ENCODE data around the gene JSRP1.

Gene JSRP1

DNA sequence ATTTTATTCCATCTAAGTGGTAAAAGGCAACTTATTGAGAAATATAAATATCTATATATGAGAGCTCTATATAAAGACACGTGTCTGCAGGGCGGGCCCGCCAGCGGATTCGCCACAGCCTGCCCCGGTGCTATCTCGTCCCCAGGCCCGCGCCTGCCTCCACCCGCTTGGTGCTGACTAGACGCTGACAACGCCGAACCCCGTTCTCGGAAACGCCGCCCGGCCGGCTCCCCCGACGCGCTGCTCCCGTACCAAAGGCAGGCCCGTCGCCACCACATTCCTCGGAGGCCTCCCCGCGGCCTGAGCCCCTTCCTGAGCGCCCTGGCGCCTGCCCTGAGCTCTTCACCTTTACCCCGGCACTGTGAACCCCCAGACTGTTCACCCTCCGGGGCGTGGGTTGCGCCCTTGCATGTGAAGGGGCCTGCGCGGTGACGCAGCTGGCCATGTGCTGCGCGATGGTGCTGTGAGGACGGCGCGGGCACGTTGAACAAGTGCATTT lies 26.1 kb downstream of the JSRP1 start:
- no peak overlapping the region; the same call in 1 of the 2 replicates for H3K27ac ChIP-seq
- TF ChIP-seq, protein P1, sequence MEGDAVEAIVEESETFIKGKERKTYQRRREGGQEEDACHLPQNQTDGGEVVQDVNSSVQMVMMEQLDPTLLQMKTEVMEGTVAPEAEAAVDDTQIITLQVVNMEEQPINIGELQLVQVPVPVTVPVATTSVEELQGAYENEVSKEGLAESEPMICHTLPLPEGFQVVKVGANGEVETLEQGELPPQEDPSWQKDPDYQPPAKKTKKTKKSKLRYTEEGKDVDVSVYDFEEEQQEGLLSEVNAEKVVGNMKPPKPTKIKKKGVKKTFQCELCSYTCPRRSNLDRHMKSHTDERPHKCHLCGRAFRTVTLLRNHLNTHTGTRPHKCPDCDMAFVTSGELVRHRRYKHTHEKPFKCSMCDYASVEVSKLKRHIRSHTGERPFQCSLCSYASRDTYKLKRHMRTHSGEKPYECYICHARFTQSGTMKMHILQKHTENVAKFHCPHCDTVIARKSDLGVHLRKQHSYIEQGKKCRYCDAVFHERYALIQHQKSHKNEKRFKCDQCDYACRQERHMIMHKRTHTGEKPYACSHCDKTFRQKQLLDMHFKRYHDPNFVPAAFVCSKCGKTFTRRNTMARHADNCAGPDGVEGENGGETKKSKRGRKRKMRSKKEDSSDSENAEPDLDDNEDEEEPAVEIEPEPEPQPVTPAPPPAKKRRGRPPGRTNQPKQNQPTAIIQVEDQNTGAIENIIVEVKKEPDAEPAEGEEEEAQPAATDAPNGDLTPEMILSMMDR (conservative IDR thresholded peaks at IDR 0.05) = no peak

DNA sequence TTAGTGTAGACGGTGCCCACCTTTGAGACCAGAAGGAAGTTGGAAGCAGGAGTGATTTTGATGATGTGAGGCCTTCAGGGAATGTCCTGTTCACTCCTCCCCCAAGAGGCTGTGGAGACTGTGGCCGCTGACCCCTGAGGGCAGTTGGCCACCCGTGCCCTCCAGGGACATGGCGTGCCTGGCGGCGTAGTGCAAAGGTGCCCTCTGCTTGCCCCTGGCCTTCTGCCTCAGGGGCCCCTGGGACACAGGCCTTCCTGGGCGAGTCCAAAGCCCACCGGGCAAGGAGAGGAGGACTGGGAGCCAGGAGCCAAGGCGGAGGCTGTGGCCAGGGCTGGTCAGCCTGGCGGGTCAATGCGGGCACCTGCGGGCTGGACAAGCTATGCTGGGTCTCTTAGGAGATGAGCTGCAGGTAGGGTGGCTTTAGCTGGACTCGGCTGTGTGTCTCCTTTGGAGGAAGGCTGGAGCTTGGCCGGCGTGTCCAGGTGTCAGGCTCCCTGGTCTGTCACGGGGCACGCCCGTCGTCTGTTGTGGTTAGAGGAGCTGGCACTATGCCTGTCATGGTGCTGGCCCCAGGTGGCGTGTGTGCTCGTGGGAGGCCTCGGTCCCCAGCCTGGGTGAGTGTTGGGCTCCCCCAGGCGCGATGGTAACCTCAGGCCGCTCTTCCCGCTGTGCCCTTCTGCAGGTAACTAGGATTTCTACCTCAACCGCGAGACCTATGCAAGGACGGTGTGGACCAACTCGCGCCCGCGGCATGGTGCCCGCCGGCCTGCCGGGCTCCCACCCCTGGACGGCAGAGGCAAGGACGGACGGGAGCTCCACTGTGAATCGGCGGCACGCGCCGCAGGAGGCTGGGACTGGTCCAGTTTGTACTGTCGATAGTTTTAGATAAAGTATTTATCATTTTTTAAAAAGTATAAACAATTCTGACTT lies 26.8 kb downstream of the JSRP1 start:
- TF ChIP-seq, protein P1 (conservative IDR thresholded peaks at IDR 0.05) = no peak
- H3K27ac ChIP-seq = no peak overlapping the region

DNA sequence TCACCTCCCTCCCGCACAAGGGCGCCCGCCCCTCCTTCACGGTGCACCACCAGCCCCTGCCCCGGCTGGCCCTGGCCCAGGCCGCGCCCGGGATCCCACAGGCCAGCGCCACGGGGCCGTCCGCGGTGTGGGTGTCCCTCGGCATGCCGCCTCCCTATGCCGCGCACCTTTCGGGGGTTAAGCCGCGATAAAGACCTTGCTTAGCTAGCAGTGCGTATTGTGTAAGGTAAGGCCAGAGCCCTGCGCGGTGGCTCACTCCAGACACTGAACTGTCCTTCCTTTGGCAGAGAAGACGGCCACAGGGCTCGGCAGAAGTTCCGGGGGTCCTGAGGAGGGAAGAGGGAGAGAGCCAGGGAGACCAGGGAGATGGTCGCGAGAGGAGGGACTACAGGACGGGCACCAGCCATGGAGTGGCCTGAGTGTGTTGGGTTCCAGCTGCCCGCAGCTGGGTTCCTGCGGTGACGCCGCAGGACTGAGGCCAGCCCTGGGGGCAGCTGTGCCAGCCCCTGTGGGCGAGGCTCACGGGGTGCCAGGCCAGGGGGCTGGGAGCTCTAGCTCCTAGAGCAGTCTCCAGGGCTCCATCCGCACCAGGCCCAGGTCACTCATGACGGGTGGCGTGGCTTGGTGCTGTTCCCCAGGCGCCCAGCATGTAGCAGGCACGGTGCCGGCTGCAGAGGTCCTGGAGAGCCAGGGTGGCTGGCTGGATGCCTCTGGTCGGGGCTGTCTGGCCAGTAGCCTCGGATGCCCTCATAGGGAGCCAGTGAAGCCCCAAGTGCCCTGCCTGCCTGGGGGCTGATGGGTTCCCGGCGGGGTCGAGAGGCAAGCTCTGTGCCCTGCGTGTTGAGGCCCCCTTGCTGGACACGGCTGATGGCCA lies 27.8 kb downstream of the JSRP1 start:
- H3K27ac ChIP-seq = no peak overlapping the region
- TF ChIP-seq, protein P1 (conservative IDR thresholded peaks at IDR 0.05) = no peak

DNA sequence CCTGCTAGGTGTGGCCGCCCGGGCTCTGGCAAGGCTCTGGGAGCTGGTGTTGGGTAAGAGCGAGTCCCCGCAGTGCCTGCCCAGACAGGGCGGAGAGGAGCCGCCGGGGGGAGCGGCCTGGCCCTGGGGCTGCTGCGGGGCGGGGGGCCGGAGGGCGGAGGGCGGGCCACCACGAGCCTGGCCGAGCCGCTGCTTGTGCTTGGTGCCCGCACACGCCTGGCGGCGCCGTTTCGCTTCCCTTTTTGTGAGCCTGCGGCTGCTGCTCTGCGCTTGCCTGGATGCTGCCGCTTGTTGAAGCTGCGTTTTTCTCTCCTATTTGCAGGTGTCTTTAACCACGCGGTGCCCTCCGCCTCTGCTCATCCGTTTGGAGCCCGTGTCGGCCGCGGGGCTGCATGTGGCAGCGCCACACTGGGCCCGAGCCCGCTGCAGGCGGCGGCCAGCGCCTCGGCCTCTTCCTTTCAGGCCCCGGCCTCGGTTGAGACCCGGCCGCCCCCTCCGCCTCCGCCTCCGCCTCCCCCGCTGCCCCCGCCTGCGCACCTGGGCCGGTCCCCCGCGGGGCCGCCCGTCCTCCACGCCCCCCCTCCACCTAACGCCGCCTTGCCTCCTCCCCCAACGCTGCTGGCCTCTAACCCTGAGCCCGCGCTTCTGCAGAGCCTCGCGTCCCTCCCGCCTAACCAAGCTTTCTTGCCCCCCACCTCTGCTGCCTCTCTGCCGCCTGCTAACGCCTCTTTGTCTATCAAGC lies 28.6 kb downstream of the JSRP1 start:
- no peak overlapping the region for H3K27ac ChIP-seq
- TF ChIP-seq, protein P1 (conservative IDR thresholded peaks at IDR 0.05) = no peak

DNA sequence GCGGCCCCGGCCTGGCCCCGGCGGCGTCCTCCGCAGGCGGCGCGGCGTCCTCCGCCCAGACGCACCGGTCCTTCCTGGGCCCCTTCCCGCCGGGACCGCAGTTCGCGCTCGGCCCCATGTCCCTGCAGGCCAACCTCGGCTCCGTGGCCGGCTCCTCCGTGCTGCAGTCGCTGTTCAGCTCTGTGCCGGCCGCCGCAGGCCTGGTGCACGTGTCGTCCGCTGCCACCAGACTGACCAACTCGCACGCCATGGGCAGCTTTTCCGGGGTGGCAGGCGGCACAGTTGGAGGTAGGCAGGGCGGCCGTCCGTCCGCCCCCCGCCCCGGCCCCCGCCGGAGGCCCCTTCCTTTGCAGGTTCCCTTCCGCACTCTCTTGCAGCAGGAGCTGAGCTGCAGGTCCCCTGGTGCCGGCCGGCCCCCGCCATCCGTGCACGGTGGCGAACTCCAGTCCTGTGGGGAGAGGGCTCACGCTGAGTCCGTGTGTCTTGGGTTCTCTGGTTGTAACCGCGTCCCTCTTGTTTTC lies 29.3 kb downstream of the JSRP1 start:
- TF ChIP-seq, protein P1 (conservative IDR thresholded peaks at IDR 0.05) = no peak
- H3K27ac ChIP-seq = no peak overlapping the region

DNA sequence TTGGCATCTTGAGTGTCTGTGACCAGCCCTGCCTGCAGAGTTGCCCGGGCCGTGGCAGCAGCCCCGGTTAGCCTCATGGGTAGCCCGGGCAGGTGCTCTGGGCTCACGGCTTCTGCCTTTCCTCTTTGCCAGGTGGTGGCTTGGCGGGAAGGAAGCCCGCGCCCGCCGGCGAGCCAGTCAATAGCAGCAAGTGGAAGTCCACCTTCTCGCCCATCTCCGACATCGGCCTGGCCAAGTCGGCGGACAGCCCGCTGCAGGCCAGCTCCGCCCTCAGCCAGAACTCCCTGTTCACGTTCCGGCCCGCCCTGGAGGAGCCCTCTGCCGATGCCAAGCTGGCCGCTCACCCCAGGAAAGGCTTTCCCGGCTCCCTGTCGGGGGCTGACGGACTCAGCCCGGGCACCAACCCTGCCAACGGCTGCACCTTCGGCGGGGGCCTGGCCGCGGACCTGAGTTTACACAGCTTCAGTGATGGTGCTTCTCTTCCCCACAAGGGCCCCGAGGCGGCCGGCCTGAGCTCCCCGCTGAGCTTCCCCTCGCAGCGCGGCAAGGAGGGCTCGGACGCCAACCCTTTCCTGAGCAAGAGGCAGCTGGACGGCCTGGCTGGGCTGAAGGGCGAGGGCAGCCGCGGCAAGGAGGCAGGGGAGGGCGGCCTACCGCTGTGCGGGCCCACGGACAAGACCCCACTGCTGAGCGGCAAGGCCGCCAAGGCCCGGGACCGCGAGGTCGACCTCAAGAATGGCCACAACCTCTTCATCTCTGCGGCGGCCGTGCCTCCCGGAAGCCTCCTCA lies 30.0 kb downstream of the JSRP1 start:
- H3K27ac ChIP-seq = no peak overlapping the region
- TF ChIP-seq, protein P1 (conservative IDR thresholded peaks at IDR 0.05) = no peak
